NB4 (cell line): ENCODE measurements around the gene HCN3.

Experiments
- POLR2A ChIP-seq: IDR thresholded peaks from 2 replicates; pipeline ENCODE4 v1.6.1; 2011; ENCODE audit warnings: mild to moderate bottlenecking; ENCODE audit not compliant: insufficient read length; ENCODE audit errors: extremely low read depth
- TF ChIP-seq, protein P1 (sequence below): IDR thresholded peaks from one replicate; pipeline ENCODE4 v1.5.1; 2012; ENCODE audit warnings: low read depth, low read length

DNA sequence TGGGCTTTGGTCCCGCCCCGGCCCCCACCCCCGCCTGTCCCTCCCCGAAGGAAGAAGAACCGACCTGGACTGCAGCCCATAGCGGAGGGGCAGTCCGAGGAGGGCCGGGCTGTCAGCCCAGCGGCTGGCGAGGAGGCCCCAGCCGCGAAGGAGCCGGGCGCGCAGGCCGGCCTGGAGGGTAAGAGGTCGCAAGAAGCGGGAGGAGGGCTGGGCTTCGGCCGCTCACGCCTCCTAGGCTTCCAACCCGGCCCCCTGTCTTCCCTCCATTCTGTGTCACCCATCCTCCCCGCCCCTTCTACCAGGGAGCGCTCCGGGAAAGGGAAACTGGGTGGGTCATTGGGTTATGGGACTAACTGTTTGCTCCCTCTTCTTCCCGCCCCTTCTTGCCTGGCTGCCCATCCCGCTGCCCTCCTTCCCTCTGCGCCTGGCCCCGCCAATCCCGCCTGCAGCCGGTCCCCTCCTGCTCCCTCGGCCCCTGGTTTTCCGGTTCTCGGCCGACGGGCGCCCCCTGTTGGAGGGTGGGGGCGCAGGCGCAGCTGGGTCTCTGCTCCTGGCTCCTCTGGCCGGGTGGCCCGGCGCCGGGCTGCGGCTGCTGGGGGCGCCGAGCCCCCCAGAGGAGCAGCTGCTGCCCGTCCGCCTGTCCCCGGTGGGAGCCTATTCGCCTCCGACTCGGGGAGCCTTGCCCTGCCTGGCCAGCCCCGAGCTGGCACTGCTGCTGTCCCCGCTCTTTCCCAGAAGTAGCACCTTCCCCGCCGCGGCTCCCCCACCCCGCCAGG lies 45.9 kb downstream of the HCN3 start:
- TF ChIP-seq, protein P1, sequence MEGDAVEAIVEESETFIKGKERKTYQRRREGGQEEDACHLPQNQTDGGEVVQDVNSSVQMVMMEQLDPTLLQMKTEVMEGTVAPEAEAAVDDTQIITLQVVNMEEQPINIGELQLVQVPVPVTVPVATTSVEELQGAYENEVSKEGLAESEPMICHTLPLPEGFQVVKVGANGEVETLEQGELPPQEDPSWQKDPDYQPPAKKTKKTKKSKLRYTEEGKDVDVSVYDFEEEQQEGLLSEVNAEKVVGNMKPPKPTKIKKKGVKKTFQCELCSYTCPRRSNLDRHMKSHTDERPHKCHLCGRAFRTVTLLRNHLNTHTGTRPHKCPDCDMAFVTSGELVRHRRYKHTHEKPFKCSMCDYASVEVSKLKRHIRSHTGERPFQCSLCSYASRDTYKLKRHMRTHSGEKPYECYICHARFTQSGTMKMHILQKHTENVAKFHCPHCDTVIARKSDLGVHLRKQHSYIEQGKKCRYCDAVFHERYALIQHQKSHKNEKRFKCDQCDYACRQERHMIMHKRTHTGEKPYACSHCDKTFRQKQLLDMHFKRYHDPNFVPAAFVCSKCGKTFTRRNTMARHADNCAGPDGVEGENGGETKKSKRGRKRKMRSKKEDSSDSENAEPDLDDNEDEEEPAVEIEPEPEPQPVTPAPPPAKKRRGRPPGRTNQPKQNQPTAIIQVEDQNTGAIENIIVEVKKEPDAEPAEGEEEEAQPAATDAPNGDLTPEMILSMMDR = peak; percentile 76
- no peak for TF ChIP-seq POLR2A
